GOT3 (cell line): Measurements from ENCODE around the gene TOR1B.
A peak's percentile ranks its signal among the peaks of the same experiment; 100 is the strongest.
"Not testable (repeated sequence)": the region's sequence is repeated elsewhere in the genome, so short reads cannot be mapped to it uniquely, and the experiment has no call there.

Source experiments
- DNase-seq: peaks from one replicate; lab custom pipeline; 2025; ENCODE audit warnings: mixed read lengths; lab: John Stamatoyannopoulos, UW

Gene TOR1B

GRCh38 chr9:129776938-129777768 lies 25.8 kb upstream of the TOR1B start:
- peak; percentile 68 for DNase-seq

GRCh38 chr9:129777769-129778130 lies 25.2 kb upstream of the TOR1B start:
- DNase-seq = no peak

- DNase-seq = no peak
Measured at GRCh38 chr9:129778469-129778868, 24.5 kb upstream of the TOR1B start.

GRCh38 chr9:129779560-129780190 lies 23.3 kb upstream of the TOR1B start:
- no peak for DNase-seq

- no peak for DNase-seq
Measured at GRCh38 chr9:129781131-129781530, 21.9 kb upstream of the TOR1B start.

- no peak for DNase-seq
Measured at GRCh38 chr9:129781981-129782380, 21.0 kb upstream of the TOR1B start.

- no peak for DNase-seq
Measured at GRCh38 chr9:129783516-129784361, 19.2 kb upstream of the TOR1B start.

GRCh38 chr9:129784970-129785369 lies 18.0 kb upstream of the TOR1B start:
- not testable (repeated sequence) for DNase-seq

GRCh38 chr9:129785866-129786265 lies 17.1 kb upstream of the TOR1B start:
- no peak for DNase-seq

GRCh38 chr9:129786481-129786880 lies 16.5 kb upstream of the TOR1B start:
- no peak for DNase-seq

GRCh38 chr9:129794549-129794948 lies 8.4 kb upstream of the TOR1B start:
- no peak for DNase-seq

- not testable (repeated sequence) for DNase-seq
Measured at GRCh38 chr9:129796029-129796428, 7.0 kb upstream of the TOR1B start.

- DNase-seq = no peak
Measured at GRCh38 chr9:129798973-129799372, 4.0 kb upstream of the TOR1B start.

GRCh38 chr9:129801504-129801903 lies 1.5 kb upstream of the TOR1B start:
- DNase-seq = no peak

- DNase-seq = no peak
Measured at GRCh38 chr9:129803676-129804060, 684 bp downstream of the TOR1B start.

- no peak for DNase-seq
Measured at GRCh38 chr9:129806061-129806460, 3.1 kb downstream of the TOR1B start.

- no peak for DNase-seq
Measured at GRCh38 chr9:129809346-129809745, 6.4 kb downstream of the TOR1B start.

GRCh38 chr9:129810116-129810515 lies 7.1 kb downstream of the TOR1B start:
- DNase-seq = no peak

- DNase-seq = no peak
Measured at GRCh38 chr9:129810788-129811187, 7.8 kb downstream of the TOR1B start.

- DNase-seq = no peak
Measured at GRCh38 chr9:129811967-129812363, 9.0 kb downstream of the TOR1B start.

- no peak for DNase-seq
Measured at GRCh38 chr9:129812385-129812784, 9.4 kb downstream of the TOR1B start.

GRCh38 chr9:129813661-129814060 lies 10.7 kb downstream of the TOR1B start:
- no peak for DNase-seq
